HG02973 (cell line): Measurements from ENCODE around the gene CLCN3.
"Not testable (repeated sequence)": the region's sequence is repeated elsewhere in the genome, so short reads cannot be mapped to it uniquely, and the experiment has no call there.

Source experiments
- ATAC-seq: cut with Tn5 transposase; IDR thresholded peaks from one replicate; pipeline ENCODE4 v1.9.1; 2021; ENCODE audit warnings: moderate library complexity; ENCODE audit not compliant: unreplicated experiment

Gene CLCN3

GRCh38 chr4:169619958-169620879 is at the start of gene CLCN3:
Gene CLCN3, plus strand, starts transcription at chr4:169620578. Its CDS starts 15,351 bp downstream, at chr4:169635929.
- peak; percentile 94 for ATAC-seq

DNA sequence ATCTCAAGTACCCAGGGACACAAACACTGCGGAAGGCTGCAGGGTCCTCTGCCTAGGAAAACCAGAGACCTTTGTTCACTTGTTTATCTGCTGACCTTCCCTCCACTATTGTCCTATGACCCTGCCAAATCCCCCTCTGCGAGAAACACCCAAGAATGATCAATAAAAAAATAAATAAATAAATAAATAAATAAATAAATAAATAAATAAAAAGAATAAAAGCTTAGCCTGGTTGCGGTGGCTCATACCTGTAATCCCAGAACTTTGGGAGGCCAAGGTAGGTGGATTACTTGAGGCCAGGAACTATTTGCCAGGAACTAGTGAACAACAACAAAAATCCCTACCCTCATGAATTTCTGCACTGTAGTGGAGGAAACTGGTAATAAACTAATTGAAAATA is 49.4 kb upstream of the CLCN3 start:
- ATAC-seq = not testable (repeated sequence)

GRCh38 chr4:169571435-169571834 is 48.9 kb upstream of the CLCN3 start:
- ATAC-seq = no peak

GRCh38 chr4:169573889-169574288 is 46.5 kb upstream of the CLCN3 start:
- no peak for ATAC-seq

DNA sequence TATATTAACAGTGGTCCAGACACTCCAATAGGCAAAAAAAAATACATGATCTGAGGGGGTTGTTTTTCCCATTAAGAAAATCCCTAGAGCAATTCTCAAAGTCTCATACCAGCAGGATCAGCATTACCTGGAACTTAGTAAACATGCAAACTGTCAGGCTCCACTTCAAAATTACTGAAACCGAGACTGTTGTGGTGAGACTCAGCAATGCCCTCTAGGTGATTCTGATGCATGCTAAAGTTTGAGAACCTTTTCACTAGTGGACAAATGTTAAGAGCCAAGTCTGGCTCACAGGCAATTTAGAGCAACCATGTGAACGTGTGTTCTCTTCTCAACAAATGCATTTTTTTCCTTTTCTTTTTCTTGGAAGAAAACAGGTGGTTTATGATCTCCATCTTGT is 38.2 kb upstream of the CLCN3 start:
- ATAC-seq = peak; percentile 88

- no peak for ATAC-seq
Measured at GRCh38 chr4:169582706-169583105, 37.7 kb upstream of the CLCN3 start.

DNA sequence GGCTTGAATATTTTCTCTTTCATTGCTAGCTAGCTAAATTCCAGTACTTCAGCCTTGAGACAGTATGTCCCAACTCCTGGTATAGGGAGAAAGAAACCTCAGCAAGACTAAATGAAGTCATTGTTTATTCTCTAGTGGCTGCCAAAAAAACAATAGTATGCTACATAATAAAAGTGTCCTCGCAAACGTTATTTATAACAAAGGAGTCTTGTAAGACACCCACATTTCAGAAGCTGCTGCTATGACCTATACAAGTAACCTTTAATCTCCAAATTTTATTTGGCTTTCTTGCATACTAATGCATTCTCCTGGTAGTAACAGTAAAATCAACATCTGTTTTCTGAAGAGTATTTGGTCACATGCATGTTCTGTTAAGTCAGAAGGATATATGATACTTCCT is 36.8 kb upstream of the CLCN3 start:
- no peak for ATAC-seq

- no peak for ATAC-seq
Measured at GRCh38 chr4:169593050-169593560, 27.3 kb upstream of the CLCN3 start.

- ATAC-seq = no peak
Measured at GRCh38 chr4:169594560-169595195, 25.7 kb upstream of the CLCN3 start.

- peak; percentile 49 for ATAC-seq
Measured at GRCh38 chr4:169601016-169601771, 19.2 kb upstream of the CLCN3 start.

DNA sequence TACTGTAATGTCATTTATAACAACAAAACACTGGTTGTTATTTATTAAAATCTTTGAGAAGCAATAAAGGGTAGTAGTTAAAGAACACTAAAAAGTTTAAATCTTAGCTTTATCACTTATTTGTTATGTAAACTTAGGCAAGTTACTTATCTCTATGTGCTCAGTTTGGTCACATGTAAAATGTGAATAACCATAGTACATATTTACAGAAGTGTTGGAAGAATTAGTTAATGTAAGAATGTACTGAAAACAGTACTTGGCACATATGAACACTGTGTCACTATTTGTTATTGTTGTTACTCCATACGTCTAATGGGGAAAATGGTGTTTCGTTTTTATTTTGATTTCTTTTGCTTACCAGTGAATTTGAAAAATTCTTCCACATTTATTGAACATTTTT is 17.1 kb upstream of the CLCN3 start:
- no peak for ATAC-seq

DNA sequence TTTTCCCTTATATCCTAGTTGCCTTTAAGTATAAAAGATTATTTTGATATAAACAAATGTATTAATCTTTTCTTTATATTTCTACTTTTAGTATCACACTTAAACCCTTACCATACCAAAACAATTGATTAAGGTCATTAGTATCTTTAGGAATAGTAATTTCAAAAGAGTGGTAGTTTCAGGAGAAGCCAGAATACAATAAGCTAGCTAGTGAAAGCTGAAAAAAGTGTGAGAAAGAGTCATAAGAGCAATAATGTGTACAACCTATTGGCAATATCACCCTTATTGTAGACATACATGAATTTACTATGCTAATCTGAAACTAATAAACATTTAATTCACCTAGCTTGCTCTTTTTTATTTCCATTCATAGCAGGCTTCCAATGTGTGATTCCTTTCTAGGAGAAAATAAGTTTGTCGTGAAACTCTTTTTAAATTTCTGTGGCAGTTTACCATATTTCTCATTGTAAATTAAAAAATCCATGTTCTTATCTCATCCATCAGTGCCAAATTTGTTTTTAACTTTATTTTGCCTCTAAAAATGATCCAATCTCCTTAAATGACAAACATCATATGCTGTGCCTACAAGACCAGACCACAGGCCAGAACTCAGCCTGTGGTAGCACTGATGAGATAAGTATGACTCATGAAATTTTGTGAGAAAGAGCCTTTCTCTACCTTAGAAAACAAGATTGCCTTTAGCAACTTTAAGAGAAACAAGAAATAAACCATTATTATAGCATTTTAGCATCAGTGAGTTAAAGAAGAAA is 16.1 kb upstream of the CLCN3 start:
- ATAC-seq = peak; percentile 80

DNA sequence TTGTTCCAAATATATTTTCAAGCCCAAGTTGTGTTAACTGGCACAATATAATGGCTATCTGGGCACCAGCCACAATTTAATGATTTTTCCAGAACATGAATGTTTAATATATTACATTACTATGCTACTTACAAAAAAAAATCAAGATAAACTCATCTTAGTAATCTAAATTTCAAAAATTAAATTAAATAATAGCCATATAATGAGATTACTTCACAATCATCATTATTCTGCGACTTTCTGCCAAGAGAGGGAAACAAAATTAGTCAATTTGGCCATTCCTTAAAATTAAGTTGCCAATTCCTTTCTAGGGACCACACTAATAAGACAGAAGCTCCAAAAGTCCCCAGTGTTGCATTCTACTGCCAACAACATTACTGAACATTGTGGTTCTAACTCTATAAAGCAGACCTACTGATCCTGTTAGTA is 15.5 kb upstream of the CLCN3 start:
- ATAC-seq = no peak

GRCh38 chr4:169611157-169611556 is 9.2 kb upstream of the CLCN3 start:
- ATAC-seq = no peak

- ATAC-seq = peak; percentile 92
Measured at GRCh38 chr4:169611991-169612870, 8.1 kb upstream of the CLCN3 start, which contains the start of gene NEK1. Gene NEK1, minus strand, starts transcription at chr4:169612583. Its CDS starts 9,953 bp downstream, at chr4:169602630.

- ATAC-seq = peak; percentile 31
Measured at GRCh38 chr4:169612871-169613859, 7.2 kb upstream of the CLCN3 start.

DNA sequence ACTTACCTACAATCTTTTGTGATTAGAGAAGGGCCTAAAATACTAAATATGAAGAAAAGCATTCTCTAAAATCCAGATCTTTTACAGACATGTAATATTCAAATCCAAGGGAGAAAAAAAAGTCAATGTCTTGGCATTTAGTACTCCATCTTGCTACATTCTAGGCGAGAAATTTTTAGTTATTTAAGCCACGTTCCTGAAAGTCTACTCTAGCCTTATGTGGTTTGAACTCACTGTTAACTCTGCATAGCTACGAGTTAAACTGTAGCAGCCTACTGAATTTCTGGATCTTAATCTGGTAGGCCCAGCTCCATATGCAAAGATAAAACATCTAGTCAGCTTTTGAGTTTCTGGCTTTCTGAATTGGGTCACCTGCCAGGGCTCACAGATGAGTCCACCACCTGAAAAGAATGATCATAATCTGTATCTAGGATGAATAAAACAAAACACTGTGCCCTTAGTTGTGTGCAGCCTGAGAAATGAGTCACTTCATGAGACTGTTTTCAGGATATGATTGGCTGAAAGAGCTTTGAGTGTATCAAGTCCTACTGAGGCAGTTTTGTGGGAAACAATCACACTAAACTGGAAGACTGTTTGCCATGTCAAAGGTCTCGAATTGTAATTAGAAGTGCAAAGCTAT is 4.8 kb upstream of the CLCN3 start:
- no peak for ATAC-seq

DNA sequence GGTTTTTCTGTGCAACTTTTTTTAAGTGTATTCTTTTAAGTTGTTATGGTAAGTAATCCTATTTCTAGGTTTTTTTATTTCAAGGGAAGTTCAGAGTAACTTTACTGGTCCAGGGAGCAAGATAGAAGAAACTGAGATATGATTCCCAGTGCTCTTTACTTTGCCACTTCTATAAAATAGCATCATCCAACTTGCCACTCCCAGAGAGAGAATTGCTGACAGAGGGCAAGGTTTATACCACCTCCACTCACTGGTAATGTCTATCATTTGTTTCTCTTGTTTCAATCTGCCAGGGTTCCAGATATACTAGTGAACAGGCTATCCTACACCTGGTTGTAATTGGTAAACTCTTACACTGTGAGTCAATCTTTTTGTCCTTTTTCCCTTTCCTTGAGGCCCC is 3.5 kb upstream of the CLCN3 start:
- no peak for ATAC-seq
